Calu3 (cell line): Measurements from ENCODE around the gene ESRRG. TPM values are rescaled to one million over a fixed set of nuclear protein-coding genes. Genes with fewer than 3 reads are reported as not detected.
A peak's percentile ranks its signal among the peaks of the same experiment; 100 is the strongest.
"Not testable (repeated sequence)": the region's sequence is repeated elsewhere in the genome, so short reads cannot be mapped to it uniquely, and the experiment has no call there.

Experiments
- BruUV-seq: library from RNA; stranded (reverse); fragments of 400-500 nt; replicated peaks from 2 replicates; lab custom pipeline; 2021; lab: Mats Ljungman, UMichigan
- CTCF ChIA-PET: fragments of 300-600 bp; sonication (Branson Sonifier 250); formaldehyde crosslinking; loops from one replicate; lab custom pipeline; 2022; ENCODE audit warnings: antibody characterized with exemption; lab: Charles Lee
- DNase-seq: peaks from one replicate; pipeline ENCODE4 v3.0.0; 2022
- H3K27ac Mint-ChIP-seq: one replicate; pipeline ENCODE4 v1.8.0; 2022; ENCODE audit warnings: mixed read lengths; ENCODE audit not compliant: unreplicated experiment
- H3K27me3 Mint-ChIP-seq: one replicate; pipeline ENCODE4 v1.8.0; 2022; ENCODE audit warnings: mixed read lengths; ENCODE audit not compliant: unreplicated experiment
- H3K36me3 Mint-ChIP-seq: one replicate; pipeline ENCODE4 v1.8.0; 2022; ENCODE audit warnings: mild to moderate bottlenecking, moderate library complexity, mixed read lengths; ENCODE audit not compliant: insufficient read depth, unreplicated experiment
- H3K4me1 Mint-ChIP-seq: one replicate; pipeline ENCODE4 v1.8.0; 2022; ENCODE audit warnings: mild to moderate bottlenecking, low read depth, mixed read lengths; ENCODE audit not compliant: unreplicated experiment
- H3K4me3 Mint-ChIP-seq: one replicate; pipeline ENCODE4 v1.8.0; 2022; ENCODE audit warnings: mild to moderate bottlenecking, low read depth, moderate library complexity, mixed read lengths; ENCODE audit not compliant: unreplicated experiment
- H3K9me3 Mint-ChIP-seq: one replicate; pipeline ENCODE4 v1.8.0; 2022; ENCODE audit warnings: low read depth, mixed read lengths; ENCODE audit not compliant: unreplicated experiment
- CTCF ChIP-seq: fragments of 200-600 bp; IDR thresholded peaks from one replicate; pipeline ENCODE4 v1.8.0; 2022; ENCODE audit warnings: antibody characterized with exemption; ENCODE audit not compliant: unreplicated experiment
- intact Hi-C: fragments of 100-400 bp; cut with micrococcal nuclease; formaldehyde crosslinking; loops from one replicate; pipeline ENCODE4 v1.10.0; 2022; ENCODE audit not compliant: unreplicated experiment
- total RNA-seq: library from RNA; stranded (reverse); gene quantifications from 2 replicates; pipeline ENCODE4 v1.2.3, GENCODE V29; 2022

Gene ESRRG
- total RNA-seq, 1 experiment from 2014 or later, result 1.3 TPM

- peaks cover 11% of the 10 kb centered on the region for H3K36me3 Mint-ChIP-seq
- H3K4me1 Mint-ChIP-seq, result peaks cover 20% of the 10 kb centered on the region
- intact Hi-C loops, result no loop called here
- DNase-seq, result no peak
- BruUV-seq, result no TSS peak
- H3K27me3 Mint-ChIP-seq, result no peaks in the 10 kb centered on the region
- TF ChIP-seq CTCF, result no peak
- H3K27ac Mint-ChIP-seq, result no peak overlapping the region
- H3K4me3 Mint-ChIP-seq, result no peak overlapping the region
- CTCF ChIA-PET, result no interaction called here
- H3K9me3 Mint-ChIP-seq, result no peaks in the 10 kb centered on the region
Observed at GRCh38 chr1:216533776-216534175, 189.5 kb downstream of the ESRRG start.

GRCh38 chr1:216532251-216532798, 190.9 kb downstream of the ESRRG start:
- intact Hi-C loops, result no loop called here
- H3K9me3 Mint-ChIP-seq, result no peaks in the 10 kb centered on the region
- no TSS peak for BruUV-seq
- no peak for TF ChIP-seq CTCF
- H3K36me3 Mint-ChIP-seq, result peaks cover 12% of the 10 kb centered on the region
- H3K4me3 Mint-ChIP-seq, result no peak overlapping the region
- H3K27ac Mint-ChIP-seq, result peak overlapping the region; percentile 70
- CTCF ChIA-PET, result no interaction called here
- no peak for DNase-seq
- peaks cover 23% of the 10 kb centered on the region for H3K4me1 Mint-ChIP-seq
- H3K27me3 Mint-ChIP-seq, result no peaks in the 10 kb centered on the region

GRCh38 chr1:216531263-216532239, 191.7 kb downstream of the ESRRG start:
- Mint-ChIP-seq H3K27ac (peak overlapping the region; percentile 70), H3K9me3 (no peaks in the 10 kb centered on the region), H3K4me3 (peak overlapping the region; percentile 74), H3K27me3 (no peaks in the 10 kb centered on the region), H3K36me3 (peaks cover 12% of the 10 kb centered on the region), H3K4me1 (peaks cover 23% of the 10 kb centered on the region)
- DNase-seq, result peak; percentile 4
- BruUV-seq, result TSS peak; percentile 37
- intact Hi-C loops, result no loop called here
- no peak for TF ChIP-seq CTCF
- CTCF ChIA-PET, result no interaction called here

GRCh38 chr1:216529851-216530250, 193.4 kb downstream of the ESRRG start:
- H3K9me3 Mint-ChIP-seq, H3K27ac Mint-ChIP-seq, H3K4me3 Mint-ChIP-seq, intact Hi-C loops, DNase-seq, BruUV-seq, H3K27me3 Mint-ChIP-seq: not testable (repeated sequence)
- peaks cover 23% of the 10 kb centered on the region for H3K4me1 Mint-ChIP-seq
- H3K36me3 Mint-ChIP-seq, result peaks cover 12% of the 10 kb centered on the region
- CTCF ChIA-PET, result interaction anchor here (0.6 to 0.7 kb wide), 3 partner anchors 11 to 606 kb away, joined by 3 to 6 read pairs (median 4); no protein-coding TSS in a partner anchor
